HFFc6 (cell line): ENCODE data around the gene IDH1. TPM values are rescaled to one million over a fixed set of nuclear protein-coding genes. Genes with fewer than 3 reads are reported as not detected.

Experiments used
- DNase-seq: peaks from one replicate; pipeline ENCODE4 v3.0.0-alpha.2; 2018
- H3K27ac Mint-ChIP-seq: 2 replicates; pipeline ENCODE4 v1.8.0; 2020; ENCODE audit warnings: mild to moderate bottlenecking, mixed read lengths
- H3K27me3 Mint-ChIP-seq: 2 replicates; pipeline ENCODE4 v1.8.0; 2021; ENCODE audit warnings: mild to moderate bottlenecking, moderate library complexity, mixed read lengths; ENCODE audit not compliant: insufficient read depth
- H3K36me3 Mint-ChIP-seq: 2 replicates; pipeline ENCODE4 v1.8.0; 2021; ENCODE audit warnings: low read depth, mixed read lengths
- H3K4me1 Mint-ChIP-seq: 2 replicates; pipeline ENCODE4 v1.8.0; 2020; ENCODE audit warnings: low read depth, mixed read lengths
- H3K4me3 Mint-ChIP-seq: 2 replicates; pipeline ENCODE4 v1.8.0; 2020; ENCODE audit warnings: mild to moderate bottlenecking, moderate library complexity, mixed read lengths
- H3K9me3 Mint-ChIP-seq: 2 replicates; pipeline ENCODE4 v1.8.0; 2020; ENCODE audit warnings: mild to moderate bottlenecking, mixed read lengths
- CTCF ChIP-seq: fragments of 200-600 bp; sonication (generic); IDR thresholded peaks from 2 replicates; pipeline ENCODE4 v1.5.0; 2021; ENCODE audit warnings: antibody characterized with exemption, mild to moderate bottlenecking
- total RNA-seq, 6 experiments: library from RNA; stranded (reverse); fragmentation: NEBNext Ultra II Directional; extraction: Animal tissue kit (Norgen Biotek cat#: 25700); gene quantifications; 2 replicates in 1 of 6; 3 replicates in 5 of 6; pipeline ENCODE4 v1.2.3, GENCODE V29; 2021

Gene IDH1
- total RNA-seq, 6 experiments from 2014 or later, result 42.7 to 61.7 (median 58.4) TPM

DNA sequence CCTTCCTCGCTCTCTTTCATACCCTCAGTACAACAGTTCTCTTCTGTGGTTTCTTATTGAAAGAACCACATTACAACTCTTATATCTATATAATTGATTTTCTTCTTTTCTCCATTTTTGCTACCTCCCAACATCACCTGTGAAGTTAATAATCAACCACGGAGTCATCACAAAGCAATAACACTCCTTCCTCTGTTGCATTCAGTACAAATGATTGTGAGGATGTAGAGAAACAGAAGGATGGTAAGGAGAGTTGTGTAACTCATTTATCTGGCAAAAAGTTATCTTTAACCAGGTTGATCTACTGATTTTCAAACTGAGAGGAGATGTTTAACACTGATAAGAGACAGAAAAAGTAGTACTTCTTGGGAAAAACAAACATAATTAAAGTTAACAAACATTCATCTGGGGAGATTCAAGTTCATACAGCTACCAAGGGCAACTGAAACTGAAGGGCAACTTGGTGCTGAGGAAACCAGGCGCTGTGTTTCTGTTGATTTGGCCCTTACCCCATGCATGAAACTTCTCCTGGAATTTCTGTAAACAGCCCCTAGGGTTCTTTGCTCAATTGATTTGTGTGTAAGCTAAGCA, 14.2 kb downstream of the IDH1 start:
- Mint-ChIP-seq H3K4me3 (no peak overlapping the region), H3K4me1 (no peaks in the 10 kb centered on the region)
- no peak for TF ChIP-seq CTCF

GRCh38 chr2:208239770-208240493, 14.9 kb downstream of the IDH1 start:
- no peak overlapping the region for H3K27ac Mint-ChIP-seq
- no peak for TF ChIP-seq CTCF
- H3K4me3 Mint-ChIP-seq, result no peak overlapping the region
- H3K36me3 Mint-ChIP-seq, result peaks cover 14% of the 10 kb centered on the region
- no peaks in the 10 kb centered on the region for H3K4me1 Mint-ChIP-seq
- DNase-seq, result no peak
- no peaks in the 10 kb centered on the region for H3K9me3 Mint-ChIP-seq
- H3K27me3 Mint-ChIP-seq, result no peaks in the 10 kb centered on the region; the same call in 1 of the 2 replicates

More for the DNA sequence above, 14.2 kb downstream of the IDH1 start:
- DNase-seq, result no peak
- H3K27me3 Mint-ChIP-seq, result no peaks in the 10 kb centered on the region; the same call in 1 of the 2 replicates
- H3K9me3 Mint-ChIP-seq, result no peaks in the 10 kb centered on the region
- H3K36me3 Mint-ChIP-seq, result peaks cover 8% of the 10 kb centered on the region
- no peak overlapping the region for H3K27ac Mint-ChIP-seq

GRCh38 chr2:208235860-208236259, 19.0 kb downstream of the IDH1 start:
- peaks cover 1% of the 10 kb centered on the region; the same call in 1 of the 2 replicates for H3K27me3 Mint-ChIP-seq
- TF ChIP-seq CTCF, result no peak
- H3K36me3 Mint-ChIP-seq, result peaks cover 14% of the 10 kb centered on the region
- H3K9me3 Mint-ChIP-seq, result no peaks in the 10 kb centered on the region; the same call in 1 of the 2 replicates
- no peaks in the 10 kb centered on the region for H3K4me1 Mint-ChIP-seq
- H3K27ac Mint-ChIP-seq, result no peak overlapping the region
- DNase-seq, result no peak
- H3K4me3 Mint-ChIP-seq, result no peak overlapping the region

DNA sequence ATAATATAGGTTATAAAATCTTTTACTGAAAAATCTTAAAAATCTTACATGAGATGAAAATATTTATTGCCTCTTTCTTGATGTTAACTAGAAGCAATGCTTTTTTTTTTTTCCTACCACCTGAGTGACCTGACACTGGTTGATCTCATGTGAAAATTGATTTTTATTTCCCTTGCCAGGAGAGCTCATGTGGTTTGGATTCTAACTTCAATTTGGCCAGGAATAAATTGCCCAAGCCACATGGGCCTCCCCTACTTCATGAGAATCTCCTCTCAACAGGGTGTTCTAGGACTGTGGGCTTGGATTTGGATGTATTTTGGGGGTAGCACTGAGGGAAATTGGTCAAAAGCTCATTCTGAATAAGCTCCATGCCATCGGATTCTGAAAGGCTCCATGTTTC, 20.1 kb downstream of the IDH1 start:
- Mint-ChIP-seq H3K4me3 (no peak overlapping the region), H3K36me3 (peaks cover 13% of the 10 kb centered on the region), H3K27ac (no peak overlapping the region), H3K4me1 (no peaks in the 10 kb centered on the region), H3K27me3 (peaks cover 1% of the 10 kb centered on the region; the same call in 1 of the 2 replicates), H3K9me3 (no peaks in the 10 kb centered on the region; the same call in 1 of the 2 replicates)
- no peak for TF ChIP-seq CTCF
- DNase-seq, result no peak

- Mint-ChIP-seq H3K4me1 (peaks cover 6% of the 10 kb centered on the region; the same call in 1 of the 2 replicates), H3K9me3 (peaks cover 4% of the 10 kb centered on the region; the same call in 1 of the 2 replicates), H3K27ac (no peak overlapping the region), H3K27me3 (peaks cover 5% of the 10 kb centered on the region; the same call in 1 of the 2 replicates), H3K4me3 (no peak overlapping the region), H3K36me3 (no peaks in the 10 kb centered on the region)
- DNase-seq, result no peak
- TF ChIP-seq CTCF, result no peak
Observed at GRCh38 chr2:208228476-208228875, 26.4 kb downstream of the IDH1 start.
